Measurements from ENCODE around the gene SCPEP1. TPM values are rescaled to one million over a fixed set of nuclear protein-coding genes. Genes with fewer than 3 reads are reported as not detected.

The SCPEP1 gene, protein sequence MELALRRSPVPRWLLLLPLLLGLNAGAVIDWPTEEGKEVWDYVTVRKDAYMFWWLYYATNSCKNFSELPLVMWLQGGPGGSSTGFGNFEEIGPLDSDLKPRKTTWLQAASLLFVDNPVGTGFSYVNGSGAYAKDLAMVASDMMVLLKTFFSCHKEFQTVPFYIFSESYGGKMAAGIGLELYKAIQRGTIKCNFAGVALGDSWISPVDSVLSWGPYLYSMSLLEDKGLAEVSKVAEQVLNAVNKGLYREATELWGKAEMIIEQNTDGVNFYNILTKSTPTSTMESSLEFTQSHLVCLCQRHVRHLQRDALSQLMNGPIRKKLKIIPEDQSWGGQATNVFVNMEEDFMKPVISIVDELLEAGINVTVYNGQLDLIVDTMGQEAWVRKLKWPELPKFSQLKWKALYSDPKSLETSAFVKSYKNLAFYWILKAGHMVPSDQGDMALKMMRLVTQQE
- 55.6 and 140 TPM in 2 replicates for total RNA-seq (ENCODE audit: low replicate concordance)

DNA sequence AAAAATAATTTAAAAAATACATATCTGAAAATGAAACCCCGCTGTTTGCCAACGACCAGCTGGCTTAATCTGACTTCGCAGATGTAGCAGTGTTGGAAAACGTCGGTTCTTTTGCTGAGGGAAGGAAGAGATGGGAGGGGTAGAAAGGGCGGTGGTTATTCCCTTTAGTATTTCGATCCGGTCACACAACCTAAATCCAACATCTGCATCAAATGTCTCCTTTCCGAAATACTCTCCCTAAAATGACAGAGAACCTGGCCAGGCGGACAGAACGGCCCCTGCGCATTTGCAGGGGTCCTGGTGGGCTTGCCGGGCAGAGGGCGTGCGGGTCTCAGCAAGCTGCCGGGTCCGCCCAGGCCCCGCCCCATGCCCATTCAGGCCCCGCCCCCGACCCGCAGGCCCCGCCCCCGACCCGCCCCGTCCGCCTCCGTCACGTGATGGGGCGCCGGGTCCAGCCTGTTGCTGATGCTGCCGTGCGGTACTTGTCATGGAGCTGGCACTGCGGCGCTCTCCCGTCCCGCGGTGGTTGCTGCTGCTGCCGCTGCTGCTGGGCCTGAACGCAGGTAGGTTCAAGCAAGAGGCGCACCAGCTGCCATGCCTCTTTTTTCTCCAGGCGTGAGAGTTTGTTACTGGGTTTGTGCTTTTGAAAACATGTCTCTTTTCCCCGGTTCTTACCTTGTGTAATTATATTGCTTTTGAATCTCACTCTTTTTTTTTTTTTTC is at the start of gene SCPEP1:
Gene SCPEP1, plus strand, starts transcription at position 459 of the 723 bp plus-strand sequence. Its CDS starts 29 bp downstream, at position 488.
- TF ChIP-seq, protein P1, sequence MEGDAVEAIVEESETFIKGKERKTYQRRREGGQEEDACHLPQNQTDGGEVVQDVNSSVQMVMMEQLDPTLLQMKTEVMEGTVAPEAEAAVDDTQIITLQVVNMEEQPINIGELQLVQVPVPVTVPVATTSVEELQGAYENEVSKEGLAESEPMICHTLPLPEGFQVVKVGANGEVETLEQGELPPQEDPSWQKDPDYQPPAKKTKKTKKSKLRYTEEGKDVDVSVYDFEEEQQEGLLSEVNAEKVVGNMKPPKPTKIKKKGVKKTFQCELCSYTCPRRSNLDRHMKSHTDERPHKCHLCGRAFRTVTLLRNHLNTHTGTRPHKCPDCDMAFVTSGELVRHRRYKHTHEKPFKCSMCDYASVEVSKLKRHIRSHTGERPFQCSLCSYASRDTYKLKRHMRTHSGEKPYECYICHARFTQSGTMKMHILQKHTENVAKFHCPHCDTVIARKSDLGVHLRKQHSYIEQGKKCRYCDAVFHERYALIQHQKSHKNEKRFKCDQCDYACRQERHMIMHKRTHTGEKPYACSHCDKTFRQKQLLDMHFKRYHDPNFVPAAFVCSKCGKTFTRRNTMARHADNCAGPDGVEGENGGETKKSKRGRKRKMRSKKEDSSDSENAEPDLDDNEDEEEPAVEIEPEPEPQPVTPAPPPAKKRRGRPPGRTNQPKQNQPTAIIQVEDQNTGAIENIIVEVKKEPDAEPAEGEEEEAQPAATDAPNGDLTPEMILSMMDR (IDR thresholded peaks at IDR 0.05; ENCODE audit: insufficient read depth, low read length) = no peak
- peak within 1 kb of the TSS; percentile 90 for H3K4me3 ChIP-seq (ENCODE audit: low read depth, low read length)
- peak; percentile 72 for DNase-seq (ENCODE audit: low read depth)

DNA sequence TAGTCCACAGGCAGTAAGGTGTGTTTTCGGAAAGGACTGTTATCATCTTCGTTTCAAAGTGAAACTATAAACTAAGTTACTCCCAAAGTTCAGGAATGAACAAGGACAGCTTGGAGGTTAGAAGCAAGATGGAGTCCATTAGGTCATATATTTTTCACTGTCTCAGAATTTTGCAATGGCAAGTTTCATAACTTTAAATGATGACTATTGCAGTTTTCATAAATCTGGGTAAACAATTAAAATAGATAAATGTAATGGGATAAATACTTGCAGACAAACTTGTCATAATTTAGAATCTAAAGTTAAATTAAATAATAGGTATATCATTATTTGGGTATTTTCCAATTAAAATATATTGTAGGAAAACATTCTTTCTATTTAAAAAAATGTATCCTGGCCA is 49.3 kb upstream of the SCPEP1 start:
- no peak overlapping the region for H3K4me3 ChIP-seq (ENCODE audit: low read depth, low read length)
- TF ChIP-seq, protein P1 (IDR thresholded peaks at IDR 0.05; ENCODE audit: insufficient read depth, low read length) = no peak
- no peak for DNase-seq (ENCODE audit: low read depth)

- DNase-seq (ENCODE audit: low read depth) = no peak
- TF ChIP-seq, protein P1 (IDR thresholded peaks at IDR 0.05; ENCODE audit: insufficient read depth, low read length) = no peak
- H3K4me3 ChIP-seq (ENCODE audit: low read depth, low read length) = no peak overlapping the region
Observed at GRCh38 chr17:56929362-56929969, 48.5 kb upstream of the SCPEP1 start.

DNA sequence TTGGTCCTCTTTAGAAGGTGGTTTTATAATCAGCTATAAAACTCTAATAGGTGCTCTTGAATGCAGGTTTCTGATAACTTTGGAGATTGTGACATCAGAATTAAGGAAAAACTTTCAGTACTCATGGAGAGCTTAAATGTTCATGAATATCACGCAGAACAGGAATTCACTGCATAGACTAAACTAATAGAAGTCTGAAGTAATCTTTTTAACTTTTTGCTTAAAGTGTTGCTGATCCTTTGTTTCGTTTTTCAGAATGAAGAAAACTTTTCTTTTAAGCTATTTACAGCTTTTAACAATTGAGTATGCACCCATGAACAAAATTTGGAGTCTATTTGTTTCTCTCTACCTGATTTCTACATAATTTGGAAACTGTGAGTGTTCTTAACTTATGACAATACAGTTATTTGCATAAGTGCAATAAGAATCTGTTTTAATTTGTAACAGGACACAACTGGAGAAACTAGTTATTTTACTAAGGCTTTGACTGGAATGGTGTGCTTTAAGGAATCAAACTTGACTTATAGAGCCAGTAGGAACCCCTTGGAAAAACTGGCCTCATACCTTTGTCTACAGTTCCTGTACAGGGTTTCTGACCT is 47.1 kb upstream of the SCPEP1 start:
- DNase-seq (ENCODE audit: low read depth) = no peak
- TF ChIP-seq, protein P1 (IDR thresholded peaks at IDR 0.05; ENCODE audit: insufficient read depth, low read length) = no peak
- no peak overlapping the region for H3K4me3 ChIP-seq (ENCODE audit: low read depth, low read length)

DNA sequence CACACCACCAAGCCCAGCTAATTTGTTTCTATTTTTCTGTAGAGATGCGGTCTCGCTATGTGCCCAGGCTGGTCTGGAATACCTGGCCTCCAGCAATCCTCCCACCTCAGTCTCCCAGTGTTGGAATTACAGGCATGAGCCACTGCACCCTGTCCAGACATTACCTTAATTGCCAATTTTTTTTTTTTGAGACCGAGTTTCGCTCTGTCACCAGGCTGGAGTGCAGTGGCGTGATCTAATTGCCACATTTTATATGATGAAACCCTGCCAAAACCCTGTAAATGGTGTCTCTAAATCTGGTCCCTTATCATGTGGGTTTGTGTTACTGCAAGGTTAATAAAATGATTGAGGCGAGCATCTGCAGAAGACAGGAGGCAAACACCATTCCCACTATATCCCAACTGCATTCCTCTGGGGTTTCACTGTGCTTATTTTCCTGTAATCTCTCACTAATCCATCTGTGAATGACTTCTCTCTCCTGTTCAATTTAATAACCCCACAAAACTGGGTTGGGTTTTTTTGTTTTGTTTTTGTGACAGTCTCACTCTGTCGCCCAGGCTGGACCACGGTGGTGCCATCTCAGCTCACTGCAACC is 44.7 kb upstream of the SCPEP1 start:
- DNase-seq (ENCODE audit: low read depth) = no peak
- TF ChIP-seq, protein P1 (IDR thresholded peaks at IDR 0.05; ENCODE audit: insufficient read depth, low read length) = no peak
- H3K4me3 ChIP-seq (ENCODE audit: low read depth, low read length) = no peak overlapping the region

DNA sequence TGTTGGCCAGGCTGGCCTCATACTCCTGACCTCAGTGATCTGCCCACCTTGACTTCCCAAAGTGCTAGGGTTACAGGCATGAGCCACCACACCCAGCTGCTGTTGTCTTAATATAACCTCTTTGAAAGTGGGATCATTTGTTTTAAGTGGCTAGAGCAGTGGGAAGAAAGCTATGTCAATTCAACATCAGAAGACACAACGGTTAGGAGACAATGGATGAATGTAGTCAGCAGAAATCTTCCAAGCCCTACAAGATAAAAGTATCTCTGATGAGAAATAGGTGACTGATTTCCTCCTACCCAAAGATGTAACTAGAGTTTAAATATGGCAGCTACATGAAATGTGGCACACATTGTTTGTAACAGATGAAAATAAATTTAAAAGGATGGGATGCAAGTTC is 44.1 kb upstream of the SCPEP1 start:
- DNase-seq (ENCODE audit: low read depth) = no peak
- no peak overlapping the region for H3K4me3 ChIP-seq (ENCODE audit: low read depth, low read length)
- TF ChIP-seq, protein P1 (IDR thresholded peaks at IDR 0.05; ENCODE audit: insufficient read depth, low read length) = no peak
